CD14-positive monocyte (primary cell): ENCODE results near the gene KDM7A. TPM values are rescaled to one million over a fixed set of nuclear protein-coding genes. Genes with fewer than 3 reads are reported as not detected.

Experiments used
- DNase-seq, 3 donors: peaks; one replicate each; pipeline ENCODE4 v3.0.0-alpha.2; 2011 to 2022
- H2AFZ ChIP-seq: 2 replicates; pipeline ENCODE4 v1.6.0; 2012; ENCODE audit warnings: mild to moderate bottlenecking, low read depth, low read length, inconsistent platforms; ENCODE audit not compliant: insufficient read depth, poor library complexity, severe bottlenecking
- H3K27ac ChIP-seq, 2 donors: 1 replicate in 1 of 2; 2 replicates in 1 of 2; pipeline ENCODE4 v1.5.1; 2012 to 2013; ENCODE audit warnings: low read length in 2 of 2, control low read depth in 1 of 2, inconsistent platforms in 1 of 2, low read depth in 1 of 2, mild to moderate bottlenecking in 1 of 2
- H3K27me3 ChIP-seq, 2 donors: one replicate each; pipeline versions ENCODE4 v1.6.0 to v1.6.1; 2011 to 2013; ENCODE audit warnings: low read length in 2 of 2; ENCODE audit not compliant: control insufficient read depth in 2 of 2, insufficient read depth in 2 of 2
- H3K36me3 ChIP-seq, 2 donors: replicated peaks in 1 of 2; 1 replicate in 1 of 2; 2 replicates in 1 of 2; pipeline versions ENCODE4 v1.5.1 to v1.6.1; 2012 to 2013; ENCODE audit warnings: low read length in 2 of 2, control low read depth in 1 of 2, inconsistent platforms in 1 of 2, mild to moderate bottlenecking in 1 of 2; ENCODE audit not compliant: insufficient read depth in 2 of 2, control insufficient read depth in 1 of 2
- H3K4me1 ChIP-seq, 2 donors: 1 replicate in 1 of 2; 2 replicates in 1 of 2; pipeline versions ENCODE4 v1.5.1 to v1.6.1; 2012 to 2013; ENCODE audit warnings: low read length in 2 of 2, control low read depth in 1 of 2, inconsistent platforms in 1 of 2, mild to moderate bottlenecking in 1 of 2, moderate library complexity in 1 of 2; ENCODE audit not compliant: insufficient read depth in 2 of 2, control insufficient read depth in 1 of 2
- H3K4me2 ChIP-seq: replicated peaks from 2 replicates; pipeline ENCODE3; 2012; ENCODE audit warnings: low read length, moderate library complexity, mild to moderate bottlenecking; ENCODE audit not compliant: poor library complexity, severe bottlenecking; ENCODE audit errors: extremely low read depth
- H3K4me3 ChIP-seq, 3 experiments: fragments of 200-600 bp in 1 of 3; sonication (generic) in 1 of 3; replicated peaks in 1 of 3; 1 replicate in 2 of 3; 2 replicates in 1 of 3; pipeline ENCODE4 v1.5.1; 2011 to 2013; ENCODE audit warnings: low read length in 3 of 3, mild to moderate bottlenecking in 3 of 3, control low read depth in 2 of 3, low read depth in 2 of 3, inconsistent platforms in 1 of 3, moderate library complexity in 1 of 3
- H3K79me2 ChIP-seq: 2 replicates; pipeline ENCODE4 v1.6.0; 2012; ENCODE audit warnings: mild to moderate bottlenecking, control low read depth, inconsistent platforms, low read length, moderate library complexity; ENCODE audit not compliant: insufficient read depth
- H3K9ac ChIP-seq: 2 replicates; pipeline ENCODE4 v1.6.0; 2017; ENCODE audit warnings: low read length, mild to moderate bottlenecking; ENCODE audit not compliant: insufficient read depth, poor library complexity, severe bottlenecking
- H3K9me3 ChIP-seq, 2 donors: replicated peaks in 1 of 2; 1 replicate in 1 of 2; 2 replicates in 1 of 2; pipeline versions ENCODE4 v1.5.1 to v1.6.1; 2012 to 2013; ENCODE audit warnings: low read length in 2 of 2, control low read depth in 1 of 2; ENCODE audit not compliant: control insufficient read depth in 1 of 2, insufficient read depth in 1 of 2
- H4K20me1 ChIP-seq: 2 replicates; pipeline ENCODE4 v1.6.0; 2012; ENCODE audit warnings: mild to moderate bottlenecking, low read length, control low read depth, moderate library complexity; ENCODE audit not compliant: insufficient read depth
- H3K27ac Mint-ChIP-seq, 7 donors: one replicate each; pipeline ENCODE4 v1.8.0; 2020; ENCODE audit warnings: mild to moderate bottlenecking in 7 of 7, mixed read lengths in 7 of 7, moderate library complexity in 6 of 7, inconsistent platforms in 2 of 7
- H3K27me3 Mint-ChIP-seq, 3 donors: one replicate each; pipeline ENCODE4 v1.8.0; 2021 to 2022; ENCODE audit warnings: low read depth in 3 of 3, mild to moderate bottlenecking in 3 of 3, mixed read lengths in 3 of 3, moderate library complexity in 3 of 3, inconsistent platforms in 1 of 3
- H3K36me3 Mint-ChIP-seq, 2 donors: one replicate each; pipeline ENCODE4 v1.8.0; 2020; ENCODE audit warnings: mixed read lengths in 2 of 2, inconsistent platforms in 1 of 2, mild to moderate bottlenecking in 1 of 2
- H3K4me1 Mint-ChIP-seq: one replicate; pipeline ENCODE4 v1.8.0; 2020; ENCODE audit warnings: mild to moderate bottlenecking, mixed read lengths
- H3K4me3 Mint-ChIP-seq, 2 donors: one replicate each; pipeline ENCODE4 v1.8.0; 2020; ENCODE audit warnings: mild to moderate bottlenecking in 2 of 2, mixed read lengths in 2 of 2, moderate library complexity in 1 of 2
- H3K9me3 Mint-ChIP-seq, 7 donors: one replicate each; pipeline ENCODE4 v1.8.0; 2020 to 2022; ENCODE audit warnings: mixed read lengths in 7 of 7, mild to moderate bottlenecking in 6 of 7, moderate library complexity in 6 of 7, inconsistent platforms in 2 of 7
- WGBS: methylation state at CpG from one replicate; pipeline ENCODE4 v1.1.5; 2013; ENCODE audit warnings: missing lambda C conversion rate; ENCODE audit not compliant: insufficient coverage; 5-methylcytosine and 5-hydroxymethylcytosine counted together
- intact Hi-C, 2 donors: fragments of 100-400 bp; cut with micrococcal nuclease; formaldehyde crosslinking; loops; one replicate each; pipeline versions ENCODE4 v1.15.0 to v1.15.1; 2023
- polyA plus RNA-seq, 3 donors: library from polyadenylated mRNA; depleted of rRNA in 1 of 3; unstranded in 2 of 3; stranded (reverse) in 1 of 3; fragments of 300-500 nt in 2 of 3; fragments of >200 nt in 1 of 3; fragmentation: Illumina TruSeq in 2 of 3; gene quantifications; 1 replicate in 2 of 3; 2 replicates in 1 of 3; pipeline ENCODE4 v1.2.3, GENCODE V29; 2012 to 2021
- TF ChIP-seq, protein P1 (sequence below): fragments of 200-600 bp; IDR thresholded peaks from one replicate; pipeline ENCODE4 v1.8.0; 2022; ENCODE audit warnings: antibody characterized with exemption, mild to moderate bottlenecking

Gene KDM7A
- polyA plus RNA-seq, 3 donors: 4.9 to 37.9 (median 7.9) TPM

- Histone ChIP-seq H3K4me2 (no peak overlapping the region), H3K27me3 (peaks cover 0 to 2% of the 10 kb centered on the region in 2 donors), H3K9me3 (peaks cover 0 to 7% of the 10 kb centered on the region in 2 donors), H2AFZ (no peak overlapping the region), H4K20me1 (no peaks in the 10 kb centered on the region), H3K9ac (no peak overlapping the region), H3K4me1 (peaks cover 9 to 11% of the 10 kb centered on the region in 2 donors), H3K36me3 (no peaks in the 10 kb centered on the region), H3K27ac (no peak overlapping the region), H3K4me3 (no peak overlapping the region), H3K79me2 (no peaks in the 10 kb centered on the region)
- Mint-ChIP-seq H3K9me3 (peaks cover 7 to 18% (median 11%) of the 10 kb centered on the region in 7 donors), H3K4me1 (peaks cover 21% of the 10 kb centered on the region), H3K36me3 (peaks cover 0 to 3% of the 10 kb centered on the region in 2 donors), H3K27me3 (peaks cover 10 to 24% (median 16%) of the 10 kb centered on the region in 3 donors), H3K27ac (no peak overlapping the region), H3K4me3 (peak overlapping the region in 1 of 2 donors; percentile 30)
- TF ChIP-seq, protein P1, sequence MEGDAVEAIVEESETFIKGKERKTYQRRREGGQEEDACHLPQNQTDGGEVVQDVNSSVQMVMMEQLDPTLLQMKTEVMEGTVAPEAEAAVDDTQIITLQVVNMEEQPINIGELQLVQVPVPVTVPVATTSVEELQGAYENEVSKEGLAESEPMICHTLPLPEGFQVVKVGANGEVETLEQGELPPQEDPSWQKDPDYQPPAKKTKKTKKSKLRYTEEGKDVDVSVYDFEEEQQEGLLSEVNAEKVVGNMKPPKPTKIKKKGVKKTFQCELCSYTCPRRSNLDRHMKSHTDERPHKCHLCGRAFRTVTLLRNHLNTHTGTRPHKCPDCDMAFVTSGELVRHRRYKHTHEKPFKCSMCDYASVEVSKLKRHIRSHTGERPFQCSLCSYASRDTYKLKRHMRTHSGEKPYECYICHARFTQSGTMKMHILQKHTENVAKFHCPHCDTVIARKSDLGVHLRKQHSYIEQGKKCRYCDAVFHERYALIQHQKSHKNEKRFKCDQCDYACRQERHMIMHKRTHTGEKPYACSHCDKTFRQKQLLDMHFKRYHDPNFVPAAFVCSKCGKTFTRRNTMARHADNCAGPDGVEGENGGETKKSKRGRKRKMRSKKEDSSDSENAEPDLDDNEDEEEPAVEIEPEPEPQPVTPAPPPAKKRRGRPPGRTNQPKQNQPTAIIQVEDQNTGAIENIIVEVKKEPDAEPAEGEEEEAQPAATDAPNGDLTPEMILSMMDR: no peak
- WGBS: no CpG with 5 or more reads among the region's 4 CpGs
- no peak for DNase-seq
- intact Hi-C loops: no loop called here
These were observed 41.9 kb upstream of the KDM7A start for GRCh38 chr7:140218656-140219055.

GRCh38 chr7:140217750-140218501 is 41.1 kb upstream of the KDM7A start:
- Histone ChIP-seq H3K4me1 (peaks cover 4 to 8% of the 10 kb centered on the region in 2 donors), H3K4me3 (no peak overlapping the region), H3K36me3 (no peaks in the 10 kb centered on the region), H3K79me2 (no peaks in the 10 kb centered on the region), H3K27ac (no peak overlapping the region), H3K4me2 (no peak overlapping the region), H4K20me1 (no peaks in the 10 kb centered on the region), H3K27me3 (peaks cover 0 to 2% of the 10 kb centered on the region in 2 donors), H2AFZ (no peak overlapping the region), H3K9me3 (peaks cover 0 to 7% of the 10 kb centered on the region in 2 donors), H3K9ac (no peak overlapping the region)
- Mint-ChIP-seq H3K36me3 (peaks cover 0 to 3% of the 10 kb centered on the region in 2 donors), H3K4me1 (peaks cover 17% of the 10 kb centered on the region), H3K4me3 (no peak overlapping the region), H3K27me3 (peaks cover 11 to 25% (median 11%) of the 10 kb centered on the region in 3 donors), H3K9me3 (peaks cover 7 to 18% (median 11%) of the 10 kb centered on the region in 7 donors), H3K27ac (peak overlapping the region in 1 of 7 donors; percentile 20)
- TF ChIP-seq, protein P1: no peak
- no CpG with 5 or more reads among the region's 4 CpGs for WGBS
- intact Hi-C loops: no loop called here
- DNase-seq: no peak
